HG02981 (cell line): ENCODE data around the gene LGI1.

ENCODE experiments used
- ATAC-seq: cut with Tn5 transposase; IDR thresholded peaks from one replicate; pipeline ENCODE4 v1.9.1; 2021; ENCODE audit warnings: mild to moderate bottlenecking, moderate library complexity; ENCODE audit not compliant: unreplicated experiment

Gene LGI1

DNA sequence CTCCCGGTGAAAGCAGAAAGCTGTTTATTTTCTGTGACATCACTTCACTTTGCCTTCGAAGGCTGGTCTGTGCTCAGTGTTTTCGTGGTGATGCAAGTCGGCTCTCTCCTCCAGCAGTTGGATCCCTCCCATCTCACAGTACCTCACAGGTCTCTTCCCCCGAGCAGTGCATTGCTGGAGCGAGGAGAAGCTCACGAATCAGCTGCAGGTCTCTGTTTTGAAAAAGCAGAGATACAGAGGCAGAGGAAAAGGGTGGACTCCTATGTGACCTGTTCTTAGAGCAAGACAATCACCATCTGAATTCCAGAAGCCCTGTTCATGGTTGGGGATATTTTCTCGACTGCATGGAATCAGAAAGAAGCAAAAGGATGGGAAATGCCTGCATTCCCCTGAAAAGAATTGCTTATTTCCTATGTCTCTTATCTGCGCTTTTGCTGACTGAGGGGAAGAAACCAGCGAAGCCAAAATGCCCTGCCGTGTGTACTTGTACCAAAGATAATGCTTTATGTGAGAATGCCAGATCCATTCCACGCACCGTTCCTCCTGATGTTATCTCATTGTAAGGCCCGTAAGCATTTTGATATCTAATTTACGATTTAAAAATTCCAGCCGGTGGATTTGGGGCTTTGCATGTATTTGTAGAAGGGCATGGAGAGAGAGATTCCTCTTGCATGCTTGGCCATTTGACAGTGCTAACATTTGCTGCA is at the start of gene LGI1:
Gene LGI1 (plus strand): TSS at position 136 of the 707 bp plus-strand sequence. CDS start 209 bp downstream, at position 345.
- ATAC-seq: no peak

DNA sequence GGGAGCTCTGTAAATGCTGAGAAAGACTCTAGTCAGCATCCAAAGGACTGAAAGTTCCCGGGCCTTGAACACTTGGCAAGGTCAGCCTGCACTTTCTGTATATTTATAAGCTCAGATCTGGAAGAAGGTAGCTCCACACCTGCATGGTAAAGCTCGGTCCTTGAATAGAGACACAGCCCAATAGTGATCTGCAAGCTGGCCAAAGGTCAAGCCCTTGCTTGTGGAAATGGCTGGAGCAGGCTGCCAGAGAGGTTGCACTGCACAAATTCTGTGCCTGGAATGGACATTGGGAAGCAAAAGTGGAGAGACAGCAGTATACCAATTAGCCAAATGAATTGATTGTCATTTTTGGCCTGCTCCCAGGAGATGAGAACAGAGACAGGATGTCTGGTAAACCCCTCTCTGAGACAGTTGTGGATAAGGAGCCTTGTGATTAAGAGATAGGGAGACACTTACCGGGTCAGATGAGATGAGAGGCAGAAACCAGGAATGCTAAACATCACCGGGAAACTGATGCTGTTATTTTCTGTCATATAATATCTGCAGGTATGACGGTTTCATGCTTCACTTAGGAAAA is 47.3 kb upstream of the LGI1 start:
- ATAC-seq: no peak

DNA sequence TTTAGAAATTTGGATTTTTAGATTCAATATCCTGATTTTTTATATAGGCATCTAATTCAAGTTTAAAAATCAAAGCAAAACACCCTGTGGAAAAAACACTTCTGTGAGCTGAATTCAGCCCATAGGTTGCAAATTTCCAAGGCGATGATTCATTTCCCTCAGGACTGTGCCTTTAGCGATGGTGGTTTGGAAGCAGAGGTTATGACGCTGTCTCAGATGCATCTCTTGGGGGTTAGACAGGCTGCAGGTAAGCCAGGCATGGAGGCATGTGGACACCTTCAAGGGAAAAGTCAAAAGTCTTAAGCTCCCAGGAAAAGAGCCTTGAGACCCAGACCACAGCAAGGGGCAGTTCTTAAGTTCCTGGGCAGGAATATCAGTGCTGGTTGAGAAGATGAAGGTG is 45.8 kb upstream of the LGI1 start:
- no peak for ATAC-seq

DNA sequence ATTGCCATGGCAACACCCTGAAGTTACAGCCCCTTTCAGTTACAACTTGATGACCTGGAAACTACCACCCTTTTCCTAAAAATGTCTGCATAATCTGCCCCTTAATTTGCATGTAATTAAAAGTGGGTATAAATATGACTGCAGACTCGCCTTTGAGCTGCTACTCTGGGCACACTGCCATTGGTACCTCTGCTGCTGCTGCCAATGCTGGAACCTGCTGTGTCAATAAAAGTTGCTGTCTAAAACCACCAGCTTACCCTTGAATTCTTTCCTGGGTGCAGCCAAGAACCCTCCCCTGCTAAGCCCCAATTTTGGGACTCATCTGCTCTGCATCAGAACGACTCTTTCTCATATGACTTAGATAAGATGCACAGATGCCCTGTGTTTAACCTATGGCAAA is 45.1 kb upstream of the LGI1 start:
- no peak for ATAC-seq

DNA sequence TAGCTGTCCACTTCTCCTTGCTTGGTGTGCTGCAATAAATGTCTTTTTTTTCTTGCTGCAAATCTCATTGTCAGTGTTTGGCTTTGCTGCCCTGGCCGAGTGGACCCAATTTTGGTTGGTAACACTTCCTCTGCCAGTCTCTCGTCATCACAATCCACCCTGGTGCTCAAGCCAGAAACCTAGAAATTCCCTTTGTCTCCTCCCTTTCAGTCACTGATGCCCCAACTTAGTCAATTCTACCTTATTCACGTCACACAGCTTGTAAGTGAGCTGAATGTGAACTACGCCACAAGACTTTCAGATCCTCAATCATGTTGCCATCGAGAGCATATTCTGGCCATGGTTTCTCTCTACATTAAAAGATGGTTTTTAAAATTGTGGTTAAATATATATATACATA is 42.4 kb upstream of the LGI1 start:
- ATAC-seq: peak; percentile 91

DNA sequence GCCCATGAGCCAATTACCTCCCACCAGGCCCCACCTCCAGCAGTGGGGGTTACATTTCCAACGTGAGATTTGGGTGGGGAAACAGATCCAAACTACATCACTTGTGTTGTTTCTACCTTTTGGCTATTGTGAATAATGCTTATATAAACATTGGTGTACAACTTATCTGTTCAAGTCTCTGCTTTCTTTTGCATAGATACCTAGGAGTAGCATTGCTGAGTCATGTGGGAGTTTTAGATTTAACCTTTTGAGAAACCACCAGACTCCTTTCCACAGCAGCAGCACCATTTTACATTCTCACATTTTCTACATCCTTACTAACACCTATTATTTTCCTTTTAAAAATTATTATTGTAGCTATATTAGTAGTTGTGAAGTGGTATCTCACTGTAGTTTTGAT is 41.0 kb upstream of the LGI1 start:
- no peak for ATAC-seq

DNA sequence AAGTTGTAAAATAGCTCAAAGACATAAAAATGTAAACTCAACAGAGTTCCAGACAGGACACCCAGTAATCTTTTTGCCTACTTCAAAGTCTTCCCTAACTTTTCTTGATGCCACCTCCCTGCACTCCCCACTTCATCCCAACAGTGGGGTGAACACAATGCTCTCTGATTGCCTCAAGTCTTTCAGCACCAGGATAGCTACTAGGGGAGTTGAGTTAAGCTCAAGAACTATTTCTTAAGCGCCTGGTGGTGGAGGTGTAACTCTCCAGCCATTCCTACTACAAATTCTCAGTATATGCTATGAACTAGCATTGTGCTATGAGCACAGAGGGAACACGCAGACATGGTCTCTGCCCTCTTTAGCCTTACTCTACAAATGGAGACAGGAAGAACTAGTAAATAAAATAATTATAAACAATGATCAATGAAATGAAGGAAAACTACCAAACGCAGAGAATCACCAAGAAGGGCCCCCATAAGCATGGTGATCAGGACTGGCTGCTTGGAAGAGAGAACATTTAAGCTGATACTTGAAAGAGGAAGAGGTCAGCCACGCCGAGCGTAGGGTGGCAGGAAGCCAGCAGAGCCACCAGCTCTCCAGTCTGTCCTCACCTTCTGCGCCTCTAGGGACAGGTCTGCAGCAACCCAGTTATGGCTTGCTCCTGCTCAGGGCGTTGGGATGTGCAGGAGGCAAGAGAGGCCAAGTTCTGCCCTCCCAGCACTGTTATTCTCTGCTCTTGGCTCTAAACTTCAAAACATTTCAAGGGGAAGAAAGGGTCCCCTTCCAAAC is 38.6 kb upstream of the LGI1 start:
- peak; percentile 38 for ATAC-seq

DNA sequence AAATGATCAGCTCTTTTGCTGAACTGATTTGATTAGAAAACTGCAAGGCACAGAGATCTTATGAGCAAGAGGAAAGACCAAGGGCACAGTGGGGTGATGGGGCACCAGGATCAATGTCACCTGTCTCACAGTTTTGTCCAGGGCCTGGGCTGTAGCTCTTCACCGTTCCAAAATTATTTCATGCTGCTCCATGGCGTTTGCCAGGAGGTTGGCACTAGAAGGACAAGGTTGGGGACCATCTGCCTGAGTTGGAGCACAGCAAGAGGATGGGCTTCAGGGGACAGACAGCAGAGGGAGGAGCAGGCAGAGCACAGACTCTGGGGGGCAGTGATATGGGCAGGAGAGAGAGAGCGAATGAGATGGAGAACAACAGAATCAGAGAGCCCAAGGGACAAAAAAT is 37.8 kb upstream of the LGI1 start:
- no peak for ATAC-seq

DNA sequence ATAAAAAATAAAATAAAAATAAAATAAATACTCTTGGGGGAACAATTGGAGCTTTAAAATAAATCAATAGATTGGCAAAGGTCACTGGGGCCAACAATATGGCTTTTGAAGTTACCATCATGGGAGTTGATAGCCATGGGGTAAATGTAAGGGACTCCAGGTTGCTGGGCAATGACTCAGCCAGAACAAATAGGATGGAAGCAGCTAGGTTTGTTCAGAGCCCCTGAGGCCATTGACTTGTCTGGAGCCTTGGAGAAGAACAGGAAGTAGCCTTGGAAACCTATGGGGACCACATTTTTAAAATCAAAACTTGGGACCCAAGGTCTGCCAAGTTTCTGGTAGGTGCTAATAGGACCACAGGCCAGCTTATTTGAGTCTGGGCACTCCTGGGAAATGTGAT is 35.2 kb upstream of the LGI1 start:
- no peak for ATAC-seq

DNA sequence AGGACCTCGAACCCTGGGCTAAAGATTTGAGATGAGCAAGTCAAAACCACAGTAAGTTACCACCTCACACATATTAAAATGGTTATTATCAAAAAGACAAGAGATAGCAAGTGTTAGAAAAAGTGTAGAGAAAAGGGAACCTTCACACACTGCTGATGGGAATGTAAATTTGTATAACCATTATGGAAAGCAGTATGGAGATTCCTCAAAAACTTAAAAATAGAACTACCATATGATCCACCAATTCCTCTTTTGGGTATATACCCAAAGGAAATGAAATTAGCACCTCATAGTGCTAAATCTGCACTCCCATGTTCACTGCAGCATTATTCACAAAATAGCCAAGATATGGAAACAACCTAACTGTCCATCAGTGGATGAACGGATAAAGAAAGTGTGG is 34.6 kb upstream of the LGI1 start:
- ATAC-seq: no peak

DNA sequence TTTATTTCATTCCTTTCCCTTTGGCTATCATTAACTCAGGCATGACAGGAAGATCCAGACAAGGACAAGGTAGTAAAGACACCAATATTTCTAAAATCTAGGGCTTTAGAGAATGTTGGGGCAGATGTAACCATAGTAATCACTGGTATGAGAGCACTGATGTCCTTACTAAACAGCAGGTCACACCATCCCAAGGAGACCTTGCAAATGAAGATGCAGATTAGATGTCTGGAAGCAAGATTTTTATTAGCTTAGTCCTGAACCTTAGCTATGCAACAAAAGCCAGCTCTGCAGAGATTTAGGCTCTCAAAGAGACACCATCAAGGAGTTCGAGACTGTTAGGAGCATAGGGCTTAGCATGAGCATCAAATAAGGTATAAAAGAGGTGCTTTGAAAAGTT is 31.7 kb upstream of the LGI1 start:
- ATAC-seq: no peak

DNA sequence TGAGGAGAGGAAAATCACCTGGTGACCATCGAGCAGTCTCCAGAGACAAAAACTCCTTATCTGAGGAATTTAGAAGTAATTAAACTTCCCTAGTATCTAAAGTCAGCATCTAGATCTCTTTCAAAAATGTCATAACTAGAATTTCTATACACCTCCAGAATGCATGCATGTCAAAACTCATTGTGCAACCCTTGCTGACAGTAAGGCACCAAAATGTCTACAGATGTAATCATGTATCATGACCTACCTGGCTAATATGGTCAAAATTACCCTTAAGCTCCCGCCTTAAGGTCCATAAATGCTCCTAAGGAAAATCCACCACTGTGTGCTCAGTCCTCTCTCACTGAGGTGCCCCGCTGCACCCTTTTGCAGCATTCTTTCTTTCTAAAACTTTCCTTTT is 16.4 kb upstream of the LGI1 start:
- ATAC-seq: no peak

DNA sequence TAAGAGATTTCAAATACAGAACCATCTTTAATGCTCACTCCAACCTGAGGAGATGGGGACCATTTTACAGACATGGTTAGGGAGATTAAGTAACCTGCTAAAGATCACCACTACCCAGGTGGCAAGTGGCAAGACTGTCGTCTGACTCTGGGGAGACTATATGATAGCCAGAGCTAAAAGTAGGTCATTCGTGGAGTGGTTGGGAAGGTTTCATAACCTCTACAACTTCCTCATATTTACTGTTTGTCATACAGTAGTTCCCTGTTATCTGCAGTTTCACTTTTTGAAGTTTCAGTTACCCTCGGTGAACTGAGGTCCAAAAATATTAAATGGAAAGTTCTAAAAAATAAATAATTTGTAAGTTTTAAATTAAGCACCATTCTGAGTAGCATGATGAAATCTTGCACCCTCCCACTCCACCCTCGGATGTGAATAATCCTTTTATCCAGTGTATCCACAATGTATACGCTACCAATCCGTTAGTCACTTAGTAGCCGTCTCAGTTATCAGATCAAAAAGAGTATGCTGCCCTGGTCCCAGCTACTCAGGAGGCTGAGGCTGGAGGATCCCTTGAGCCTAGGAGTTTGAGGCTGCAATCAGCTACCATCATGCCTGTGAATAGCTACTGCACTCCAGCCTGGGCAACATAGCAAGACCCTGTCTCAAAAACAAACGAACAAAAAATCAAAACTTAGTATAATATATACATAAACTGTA is 14.9 kb upstream of the LGI1 start:
- peak; percentile 98 for ATAC-seq

DNA sequence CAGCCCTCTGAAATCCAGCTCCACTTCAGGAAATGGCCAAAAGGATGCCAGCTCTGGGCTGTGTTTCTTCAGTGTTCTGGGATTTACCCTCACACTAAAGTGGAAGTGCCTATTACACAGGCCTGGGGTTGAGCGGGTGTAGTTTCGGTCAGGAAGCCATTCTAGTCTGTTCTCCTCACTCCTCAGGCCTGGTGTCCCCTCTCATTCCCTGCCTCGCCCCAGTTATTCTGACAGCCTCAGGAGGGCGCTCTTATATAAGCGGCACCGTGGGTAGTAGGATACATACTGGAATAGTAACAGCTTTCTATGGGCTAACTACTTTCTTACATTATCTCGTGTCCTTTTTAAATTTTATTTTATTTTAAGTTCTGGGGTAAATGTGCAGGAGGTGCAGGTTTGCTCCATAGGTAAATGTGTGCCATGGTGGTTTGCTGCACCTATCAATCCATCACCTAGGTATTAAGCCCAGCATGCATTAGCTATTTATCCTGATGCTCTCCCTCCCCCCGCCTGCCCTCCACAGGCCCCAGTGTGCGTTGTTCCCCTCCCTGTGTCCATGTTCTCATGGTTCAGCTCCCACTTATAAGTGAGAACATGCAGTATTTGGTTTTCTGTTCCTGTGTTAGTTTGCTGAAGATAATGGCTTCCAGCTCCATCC is 12.2 kb upstream of the LGI1 start:
- no peak for ATAC-seq

DNA sequence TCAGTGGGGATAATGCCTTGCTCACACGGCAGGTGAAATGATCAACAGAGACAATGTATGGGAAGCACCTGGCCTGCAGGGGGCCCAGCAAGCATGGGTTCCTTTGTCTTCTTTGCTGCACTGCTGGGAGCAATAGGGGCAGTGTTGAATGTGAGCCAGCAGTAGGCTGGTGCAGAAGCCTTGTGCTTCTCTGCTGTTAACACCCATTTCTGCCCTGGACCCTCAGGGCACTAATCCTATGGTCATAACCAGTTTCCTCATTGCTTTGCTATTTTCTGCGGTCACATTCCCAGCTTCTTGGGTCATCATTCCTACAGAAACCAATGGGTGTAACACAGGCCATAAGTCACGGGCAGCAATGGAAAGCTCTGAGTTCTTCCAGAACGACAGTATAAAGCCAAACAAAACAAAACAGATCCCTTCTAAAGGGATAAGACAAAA is 10.9 kb upstream of the LGI1 start:
- no peak for ATAC-seq

DNA sequence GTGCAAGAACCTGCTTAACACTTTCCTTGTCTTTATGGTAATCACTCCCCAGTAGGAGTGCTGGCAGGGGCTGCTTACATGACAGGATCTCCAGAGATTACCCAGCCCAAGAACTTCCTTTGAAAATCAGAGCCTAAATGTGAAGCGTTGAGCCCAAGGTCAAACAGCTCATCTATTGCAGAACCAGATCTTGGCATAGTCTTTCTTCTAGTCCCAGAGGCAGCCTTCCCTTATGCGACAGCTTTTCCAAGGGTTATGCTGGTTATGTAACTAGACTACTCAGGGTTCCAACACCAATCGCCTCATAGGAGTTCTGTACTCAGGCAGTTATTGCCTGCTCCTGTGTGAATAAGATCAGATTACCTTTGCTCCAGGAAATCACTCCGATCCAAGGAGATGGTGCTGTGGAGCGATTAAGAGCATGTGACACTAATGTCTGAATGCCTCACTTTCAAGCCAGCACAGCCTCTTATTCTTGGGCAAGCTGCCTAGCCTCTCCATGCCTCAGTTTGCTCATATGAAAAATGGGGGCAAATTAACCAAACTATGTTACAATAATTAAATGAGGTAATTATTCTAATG is 8.4 kb upstream of the LGI1 start:
- no peak for ATAC-seq

DNA sequence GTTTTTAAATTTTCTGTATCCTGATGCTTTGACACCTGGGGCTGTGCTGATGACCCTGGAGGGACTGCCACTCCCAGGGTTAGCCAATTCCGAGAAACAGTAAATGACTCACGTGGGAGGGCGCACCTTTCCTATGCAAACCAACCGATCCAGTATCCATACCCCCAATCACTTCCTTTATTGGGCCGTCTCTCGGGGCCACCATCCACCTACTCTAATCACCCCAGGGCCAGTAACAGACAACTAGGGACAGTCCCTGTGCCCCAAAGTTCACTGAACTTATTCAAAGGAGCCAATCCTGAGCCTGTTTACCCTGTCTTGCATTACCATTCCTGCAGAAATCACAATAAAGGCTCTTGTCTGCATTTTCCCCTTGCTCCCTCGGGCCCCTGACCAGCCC is 6.6 kb upstream of the LGI1 start:
- no peak for ATAC-seq

DNA sequence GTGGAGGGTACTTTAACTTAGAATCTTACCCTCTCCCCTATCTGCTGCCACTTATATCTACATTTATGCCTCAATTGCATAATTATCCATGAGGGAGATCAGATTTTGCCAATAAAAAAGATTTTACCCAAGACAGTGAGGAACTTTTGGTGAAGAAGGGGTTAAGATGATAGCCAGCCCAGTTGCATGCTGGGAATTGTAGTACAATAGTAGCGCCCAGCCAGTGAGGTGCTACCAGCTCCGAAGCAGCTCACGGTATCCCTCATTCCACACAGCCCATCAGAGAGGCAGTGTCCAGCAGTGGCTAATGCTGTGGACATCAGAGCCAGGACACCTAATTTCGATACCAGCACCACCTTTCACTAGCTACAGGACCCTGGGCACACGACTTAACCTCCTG is 5.9 kb upstream of the LGI1 start:
- ATAC-seq: no peak

DNA sequence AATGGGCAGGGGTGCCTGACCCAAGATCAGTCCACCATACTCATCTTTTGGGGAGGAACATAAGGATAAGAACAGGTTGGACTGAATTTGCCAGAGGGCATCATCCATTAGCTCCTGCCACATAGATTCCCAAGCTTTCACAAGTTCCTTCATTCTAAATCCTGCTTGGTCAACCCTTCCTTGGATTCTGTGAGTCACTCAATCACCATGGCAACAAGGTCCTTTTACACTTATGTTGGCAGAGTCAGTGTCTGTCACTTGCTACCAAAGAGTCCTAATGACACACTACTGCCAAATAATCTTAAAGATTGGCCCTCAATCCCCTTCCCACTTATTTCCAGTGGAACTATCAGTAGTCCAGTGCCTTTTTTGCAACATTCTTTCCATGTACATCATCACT is 5.0 kb upstream of the LGI1 start:
- ATAC-seq: no peak

DNA sequence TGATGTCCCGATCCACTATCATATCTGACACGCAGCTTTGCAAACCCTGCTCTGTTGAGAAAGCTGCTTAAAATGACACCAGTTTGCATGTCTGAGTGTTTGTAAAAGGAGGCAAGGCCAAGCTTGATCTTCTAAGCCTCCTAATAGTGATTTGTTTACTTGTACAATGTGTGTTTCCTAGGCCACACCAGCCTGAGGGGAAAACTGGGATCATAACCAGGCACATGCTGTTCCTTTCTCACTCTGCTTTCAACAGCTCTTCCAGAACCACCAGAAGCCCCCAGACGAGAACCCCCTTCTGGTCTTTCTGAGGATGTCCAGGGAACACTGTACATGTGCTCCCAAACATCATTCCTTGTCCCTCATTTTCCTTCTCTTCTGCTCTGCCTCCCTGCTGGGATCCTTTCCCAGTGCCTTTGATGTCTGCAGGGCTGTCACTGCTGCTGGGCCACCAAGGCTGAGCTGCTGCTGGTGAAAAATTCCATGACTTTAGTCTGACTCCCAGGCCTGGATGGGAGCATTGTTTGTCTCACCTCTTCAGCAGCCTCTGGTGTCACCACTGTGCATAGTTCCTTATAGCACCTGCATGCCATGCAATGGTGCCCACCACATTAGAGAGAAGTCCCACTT is 4.0 kb upstream of the LGI1 start:
- no peak for ATAC-seq
